RPMI7951 (cell line): Measurements from ENCODE around the gene HADHB. TPM values are rescaled to one million over a fixed set of nuclear protein-coding genes. Genes with fewer than 3 reads are reported as not detected.
"Not testable (repeated sequence)": the region's sequence is repeated elsewhere in the genome, so short reads cannot be mapped to it uniquely, and the experiment has no call there.

ENCODE experiments used
- DNase-seq: peaks from one replicate; pipeline ENCODE4 v3.0.0-alpha.2; 2012; ENCODE audit warnings: low read depth
- total RNA-seq: library from RNA; depleted of rRNA; stranded (reverse); fragments of >200 nt; shearing (Covaris generic); gene quantifications from 2 replicates; pipeline ENCODE4 v1.2.3, GENCODE V29; 2014; rRNA removed

HADHB gene
- total RNA-seq, 1 experiment from 2014 or later, result 121 TPM

DNA sequence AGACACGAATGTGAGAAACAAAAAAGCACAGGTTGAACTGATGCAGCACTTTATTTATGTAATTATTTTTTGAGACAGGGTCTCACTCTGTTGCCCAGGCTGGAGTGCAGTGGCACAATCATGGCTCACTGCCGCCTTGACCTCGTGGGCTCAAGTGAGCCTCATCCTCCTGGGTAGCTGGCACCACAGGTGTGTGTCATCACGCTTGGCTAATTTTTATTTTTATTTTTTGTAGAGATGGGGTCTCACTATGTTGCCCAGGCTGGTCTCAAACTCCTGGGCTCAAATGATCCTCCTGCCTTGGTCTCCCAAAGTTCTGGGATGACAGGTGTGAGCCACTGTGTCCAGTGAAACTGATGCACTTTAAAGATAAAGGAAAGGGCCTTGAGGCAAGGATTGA is 84.3 kb downstream of the HADHB start:
- DNase-seq, result not testable (repeated sequence)

- DNase-seq, result peak; percentile 86
Measured at GRCh38 chr2:26330114-26330549, 85.4 kb downstream of the HADHB start.

DNA sequence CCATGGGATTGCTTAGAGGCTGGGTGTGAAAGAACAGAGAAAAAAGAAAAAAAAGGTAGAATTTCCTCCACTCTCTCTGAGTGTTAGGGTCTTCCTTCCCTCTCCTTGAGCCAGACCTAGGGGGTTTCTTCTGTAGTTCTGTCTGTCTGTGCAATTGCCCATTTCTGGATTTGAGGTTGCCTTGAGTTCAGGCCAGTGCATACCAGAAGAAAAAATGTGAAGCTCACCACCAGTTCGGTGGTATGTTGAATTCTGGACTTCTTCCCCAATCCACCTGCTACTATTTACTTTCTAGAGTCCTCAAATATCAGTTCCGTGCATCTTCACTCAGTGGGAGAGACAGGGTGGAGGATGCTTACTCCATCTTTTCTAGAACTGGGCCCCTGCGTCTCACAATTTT is 85.9 kb downstream of the HADHB start:
- no peak for DNase-seq

GRCh38 chr2:26331321-26331720 is 86.6 kb downstream of the HADHB start:
- DNase-seq, result not testable (repeated sequence)

DNA sequence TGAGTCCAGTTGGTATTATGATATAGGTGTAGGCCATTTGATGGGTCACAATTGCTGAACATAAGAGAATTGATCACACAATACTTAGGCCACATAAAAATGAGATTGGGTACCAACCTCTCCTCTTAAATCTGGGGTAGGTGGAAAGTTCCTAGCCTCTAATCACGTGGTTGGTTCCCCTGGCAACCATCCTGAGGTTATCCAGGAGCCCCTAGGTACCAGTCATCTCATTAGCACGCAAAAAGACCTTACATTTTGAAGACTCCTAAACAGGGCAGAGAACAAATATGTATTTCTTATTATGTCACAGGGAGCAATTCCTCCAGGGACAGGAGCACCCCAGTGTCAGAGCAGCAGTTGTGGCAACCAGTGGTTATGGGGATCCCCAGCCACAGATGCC is 88.6 kb downstream of the HADHB start:
- no peak for DNase-seq

DNA sequence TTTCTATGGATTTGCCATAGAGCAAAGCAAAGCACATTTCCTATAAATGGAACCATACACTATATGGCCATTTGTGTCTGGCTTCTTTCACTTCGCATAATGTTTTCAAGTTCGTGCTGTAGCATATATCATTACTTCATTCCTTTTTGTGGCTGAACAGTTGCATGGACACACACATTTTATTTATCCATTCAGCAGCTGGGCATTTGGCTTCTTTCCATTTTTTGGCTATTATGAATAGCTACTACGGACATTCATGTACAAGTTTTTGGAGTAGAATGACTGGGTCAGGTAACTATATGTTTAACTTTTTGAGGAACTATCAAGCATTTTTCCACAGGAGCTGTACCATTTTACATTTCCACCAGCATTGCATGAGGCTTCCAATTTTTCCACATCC is 90.5 kb downstream of the HADHB start:
- DNase-seq, result no peak

DNA sequence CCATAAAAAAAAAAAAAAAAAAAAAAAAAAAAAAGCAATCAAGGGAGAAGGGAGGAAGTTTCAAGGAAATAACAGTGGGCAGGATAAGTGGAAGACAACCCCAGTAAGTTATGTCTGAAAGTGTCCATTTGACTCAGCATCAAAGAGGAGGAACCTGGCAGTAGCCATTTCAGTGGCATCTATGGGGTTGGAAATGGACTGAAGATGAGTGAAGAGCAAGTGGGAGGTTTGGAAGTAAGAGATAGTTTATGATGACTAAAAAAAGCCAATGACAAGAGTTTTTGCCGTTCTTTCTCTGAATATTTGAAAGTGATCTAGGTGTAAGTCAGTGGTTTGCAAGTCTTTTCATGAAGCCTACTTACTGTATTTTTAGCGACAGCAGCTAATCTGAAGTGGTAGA is 92.0 kb downstream of the HADHB start:
- DNase-seq, result no peak

- DNase-seq, result no peak
Measured at GRCh38 chr2:26337298-26337697, 92.6 kb downstream of the HADHB start.

Other genes starting within 250 kb of the HADHB start
- 120 and 138 TPM in 2 replicates for gene RAB10, start 210.9 kb upstream of the HADHB start, total RNA-seq
- gene GAREM2, start 71.9 kb upstream of the HADHB start, total RNA-seq, result 0.88 and 1.8 TPM in 2 replicates
- 148 and 164 TPM in 2 replicates for gene HADHA, start 307 bp upstream of the HADHB start, total RNA-seq
- gene SELENOI, start 101.2 kb downstream of the HADHB start, total RNA-seq, result 18.9 and 20.3 TPM in 2 replicates
- under 0.01 TPM in 2 replicates for gene ADGRF3, start 101.8 kb downstream of the HADHB start, total RNA-seq
- gene DRC1, start 157.0 kb downstream of the HADHB start, total RNA-seq, result 0.24 TPM in 1 of 2 replicates, not detected in the other
- gene OTOF, start 233.2 kb downstream of the HADHB start, total RNA-seq, result not detected in 2 replicates